ENCODE measurements around the gene STK31. TPM values are rescaled to one million over a fixed set of nuclear protein-coding genes. Genes with fewer than 3 reads are reported as not detected.

STK31 gene
- total and polyA plus RNA-seq, 10 of the 15 experiments (the other 5 are each of a cell fraction or from before 2014, with no cell fraction given): 0.08 to 0.49 (median 0.17) TPM; not detected in 1

GRCh38 chr7:23852988-23853387 is 143.0 kb downstream of the STK31 start:
- Histone ChIP-seq H3K27ac (ENCODE audit: control insufficient read depth, insufficient read depth) (no peak overlapping the region), H3K4me1 (ENCODE audit: control insufficient read depth, insufficient read depth, low read length) (no peaks in the 10 kb centered on the region), H3K9me3 (replicated peaks; ENCODE audit: control insufficient read depth, insufficient read depth, low read length) (no peaks in the 10 kb centered on the region), H3K9ac (ENCODE audit: control insufficient read depth, insufficient read depth, low read length) (no peak overlapping the region), H3K79me2 (ENCODE audit: control insufficient read depth, insufficient read depth, low read length) (no peaks in the 10 kb centered on the region), H3K4me3 (no peak overlapping the region), H4K20me1 (ENCODE audit: control insufficient read depth, insufficient read depth) (no peaks in the 10 kb centered on the region), H3K4me2 (ENCODE audit: control insufficient read depth, insufficient read depth) (no peak overlapping the region), H3K27me3 (replicated peaks in 1 of 2; ENCODE audit: control insufficient read depth in 2 of 2, insufficient read depth in 2 of 2, low read length in 1 of 2) (no peaks in the 10 kb centered on the region), H3K36me3 (ENCODE audit: control insufficient read depth in 2 of 2, insufficient read depth in 2 of 2, low read length in 1 of 2) (no peaks in the 10 kb centered on the region), H2AFZ (ENCODE audit: control insufficient read depth, low read depth, low read length) (no peak overlapping the region)
- WGBS (ENCODE audit: insufficient coverage, insufficient replicate concordance, low lambda C conversion rate, missing lambda C conversion rate): 16% methylated on average over 2 of the region's 2 CpGs
- intact Hi-C loops (cut with micrococcal nuclease; ENCODE audit: unreplicated experiment) (no loop called here), in situ Hi-C loops (cut with MboI) (no loop called here)
- ChIA-PET POLR2A (no interaction called here), RAD21 (ENCODE audit: unreplicated experiment) (no interaction called here), CTCF (interaction anchor here (2.2 kb wide), 1 partner anchor 10 kb away, joined by 6 read pairs; no protein-coding TSS in a partner anchor), SMC1A (ENCODE audit: uncharacterized antibody, unreplicated experiment) (no interaction called here)
- no TSS peak for BruUV-seq (replicated peaks)
- no peak for DNase-seq (ENCODE audit: low read depth, low spot score)
- no peak for ATAC-seq
- TF ChIP-seq E2F8 (IDR thresholded peaks at IDR 0.05; ENCODE audit: low read depth, partially characterized antibody) (no peak), TCF7 (IDR thresholded peaks at IDR 0.05; ENCODE audit: borderline replicate concordance) (no peak), TBL1XR1 (IDR thresholded peaks at IDR 0.05; ENCODE audit: low read depth, low read length) (no peak), EZH2 (IDR thresholded peaks at IDR 0.05; ENCODE audit: borderline replicate concordance, control insufficient read depth, low read depth, low read length) (no peak), ZZZ3 (IDR thresholded peaks at IDR 0.05; ENCODE audit: control insufficient read depth, insufficient read length, low read depth) (no peak), IRF3 (IDR thresholded peaks at IDR 0.05) (no peak), YBX1 (IDR thresholded peaks at IDR 0.05) (no peak), NR2C1 (IDR thresholded peaks at IDR 0.05) (no peak), HDAC6 (IDR thresholded peaks at IDR 0.05; ENCODE audit: unreplicated experiment) (no peak), SIX5 (IDR thresholded peaks at IDR 0.05; ENCODE audit: low read depth, low read length, severe bottlenecking) (no peak), ETV6 (conservative IDR thresholded peaks at IDR 0.05 in 1 of 2, IDR thresholded peaks at IDR 0.05 in 1 of 2; ENCODE audit: borderline replicate concordance in 1 of 2, low read depth in 1 of 2) (no peak), ELK1 (IDR thresholded peaks at IDR 0.05; ENCODE audit: low read depth, low read length) (no peak), RFX5 (IDR thresholded peaks at IDR 0.05; ENCODE audit: low read depth, low read length) (no peak)
- no peak for FAIRE-seq

All from GM12878 (cell line).